CD4-positive, alpha-beta memory T cell (primary cell): ENCODE data around the gene TPCN1. TPM values are rescaled to one million over a fixed set of nuclear protein-coding genes. Genes with fewer than 3 reads are reported as not detected.

Experiments used
- CTCF ChIA-PET: fragments of 350-600 bp; sonication (Branson Sonifier 250); formaldehyde crosslinking; loops from one replicate; lab custom pipeline; 2021; ENCODE audit warnings: inconsistent platforms; ENCODE audit not compliant: partially characterized antibody; lab: Charles Lee
- POLR2A ChIA-PET: fragments of 350-600 bp; sonication (Branson Sonifier 250); formaldehyde crosslinking; loops from one replicate; lab custom pipeline; 2021; ENCODE audit not compliant: partially characterized antibody; lab: Charles Lee
- DNase-seq, 5 donors: peaks; one replicate each; pipeline versions ENCODE4 v3.0.0 to v3.0.0-alpha.2; 2020 to 2022; ENCODE audit warnings: mixed read lengths in 1 of 5
- H3K27ac ChIP-seq: one replicate; pipeline ENCODE4 v1.7.0; 2013; ENCODE audit warnings: low read depth, low read length
- H3K27me3 ChIP-seq: 2 replicates; pipeline ENCODE4 v1.7.0; 2013; ENCODE audit warnings: mild to moderate bottlenecking, low read length, moderate library complexity; ENCODE audit not compliant: insufficient read depth
- H3K36me3 ChIP-seq: 2 replicates; pipeline ENCODE4 v1.7.0; 2013; ENCODE audit warnings: mild to moderate bottlenecking, low read length, moderate library complexity; ENCODE audit not compliant: insufficient read depth
- H3K4me1 ChIP-seq: 2 replicates; pipeline ENCODE4 v1.7.0; 2013; ENCODE audit warnings: mild to moderate bottlenecking, low read length, moderate library complexity; ENCODE audit not compliant: insufficient read depth
- H3K4me3 ChIP-seq, 2 donors: one replicate each; pipeline ENCODE4 v1.7.0; 2013; ENCODE audit warnings: low read length in 2 of 2, mild to moderate bottlenecking in 1 of 2
- H3K9me3 ChIP-seq, 2 donors: one replicate each; pipeline ENCODE4 v1.7.0; 2013; ENCODE audit warnings: low read length in 2 of 2, control low read depth in 1 of 2; ENCODE audit not compliant: control insufficient read depth in 1 of 2
- H3K27ac Mint-ChIP-seq, 7 donors: one replicate each; pipeline ENCODE4 v1.8.0; 2020 to 2021; ENCODE audit warnings: mixed read lengths in 7 of 7, mild to moderate bottlenecking in 6 of 7, inconsistent platforms in 3 of 7, moderate library complexity in 3 of 7
- H3K27me3 Mint-ChIP-seq, 2 donors: one replicate each; pipeline ENCODE4 v1.8.0; 2020 to 2021; ENCODE audit warnings: mixed read lengths in 2 of 2
- H3K36me3 Mint-ChIP-seq, 2 donors: one replicate each; pipeline ENCODE4 v1.8.0; 2020 to 2021; ENCODE audit warnings: mixed read lengths in 2 of 2, inconsistent platforms in 1 of 2, mild to moderate bottlenecking in 1 of 2
- H3K4me1 Mint-ChIP-seq, 4 donors: one replicate each; pipeline ENCODE4 v1.8.0; 2020 to 2021; ENCODE audit warnings: mixed read lengths in 4 of 4, mild to moderate bottlenecking in 1 of 4
- H3K4me3 Mint-ChIP-seq, 8 donors: one replicate each; pipeline ENCODE4 v1.8.0; 2020 to 2021; ENCODE audit warnings: mixed read lengths in 8 of 8, mild to moderate bottlenecking in 7 of 8, moderate library complexity in 6 of 8, inconsistent platforms in 3 of 8
- H3K9me3 Mint-ChIP-seq, 8 donors: one replicate each; pipeline ENCODE4 v1.8.0; 2020 to 2021; ENCODE audit warnings: mixed read lengths in 8 of 8, mild to moderate bottlenecking in 5 of 8, inconsistent platforms in 3 of 8, moderate library complexity in 1 of 8
- intact Hi-C: fragments of 100-400 bp; cut with micrococcal nuclease; formaldehyde crosslinking; loops from one replicate; pipeline ENCODE4 v1.15.1; 2023
- polyA plus RNA-seq, 2 donors: library from polyadenylated mRNA; unstranded; fragments of 300-500 nt; fragmentation: Illumina TruSeq; gene quantifications; one replicate each; pipeline ENCODE4 v1.2.3, GENCODE V29; 2021
- total RNA-seq, 2 experiments: library from RNA; stranded (reverse); gene quantifications; one replicate each; pipeline ENCODE4 v1.2.3, GENCODE V29; 2021

The TPCN1 gene
- total and polyA plus RNA-seq, 4 experiments from 2014 or later, result 8.5 to 94.2 (median 49.9) TPM

GRCh38 chr12:113239811-113240331, 18.6 kb downstream of the TPCN1 start:
- intact Hi-C loops, result no loop called here
- Mint-ChIP-seq H3K9me3 (no peaks in the 10 kb centered on the region), H3K4me3 (no peak overlapping the region), H3K36me3 (peaks cover 37 to 38% of the 10 kb centered on the region in 2 donors), H3K27me3 (no peaks in the 10 kb centered on the region), H3K4me1 (peaks cover 12 to 31% (median 17%) of the 10 kb centered on the region in 4 donors), H3K27ac (no peak overlapping the region)
- POLR2A ChIA-PET, result interaction anchor here (0.6 kb wide), 1 partner anchor 34 kb away, joined by 3 read pairs; no protein-coding TSS in a partner anchor
- Histone ChIP-seq H3K4me1 (no peaks in the 10 kb centered on the region), H3K36me3 (peaks cover 17% of the 10 kb centered on the region), H3K9me3 (no peaks in the 10 kb centered on the region), H3K27me3 (no peaks in the 10 kb centered on the region), H3K4me3 (no peak overlapping the region), H3K27ac (no peak overlapping the region)
- no peak for DNase-seq
- CTCF ChIA-PET, result interaction anchor here (0.9 to 1.8 kb wide), 3 partner anchors 9 to 34 kb away, joined by 3 to 4 read pairs (median 3); no protein-coding TSS in a partner anchor

DNA sequence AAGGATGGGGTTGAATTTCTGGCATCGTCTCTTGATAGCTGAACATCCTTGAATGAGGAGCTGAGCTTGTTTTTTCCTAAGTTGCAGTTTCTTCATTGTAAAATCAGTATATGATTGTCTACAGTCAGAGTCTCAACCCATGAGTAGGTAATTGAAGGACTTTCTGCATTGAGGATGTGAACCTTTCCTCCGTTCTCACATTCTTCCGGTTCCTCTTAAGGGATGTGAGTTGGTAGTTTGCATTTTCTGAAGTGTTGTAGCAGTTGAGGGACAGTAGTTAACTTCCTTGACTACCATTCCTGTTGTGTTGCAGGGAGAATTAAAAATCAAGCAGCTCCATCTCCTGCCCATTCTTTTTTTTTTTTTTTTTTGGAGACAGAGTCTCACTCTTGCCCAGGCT, 19.1 kb downstream of the TPCN1 start:
- peaks cover 17% of the 10 kb centered on the region for H3K36me3 ChIP-seq
- Mint-ChIP-seq H3K9me3 (no peaks in the 10 kb centered on the region), H3K36me3 (peaks cover 37 to 38% of the 10 kb centered on the region in 2 donors), H3K4me3 (no peak overlapping the region), H3K27ac (no peak overlapping the region), H3K4me1 (peaks cover 12 to 30% (median 17%) of the 10 kb centered on the region in 4 donors), H3K27me3 (no peaks in the 10 kb centered on the region)
- H3K9me3 ChIP-seq, result no peaks in the 10 kb centered on the region
- POLR2A ChIA-PET, result no interaction called here
- no peak overlapping the region for H3K4me3 ChIP-seq
- DNase-seq, result no peak
- CTCF ChIA-PET, result interaction anchor here (1.2 to 1.8 kb wide), 2 partner anchors 17 to 34 kb away, joined by 3 to 4 read pairs; no protein-coding TSS in a partner anchor
- H3K4me1 ChIP-seq, result no peaks in the 10 kb centered on the region
- intact Hi-C loops, result no loop called here
- no peak overlapping the region for H3K27ac ChIP-seq
- no peaks in the 10 kb centered on the region for H3K27me3 ChIP-seq

DNA sequence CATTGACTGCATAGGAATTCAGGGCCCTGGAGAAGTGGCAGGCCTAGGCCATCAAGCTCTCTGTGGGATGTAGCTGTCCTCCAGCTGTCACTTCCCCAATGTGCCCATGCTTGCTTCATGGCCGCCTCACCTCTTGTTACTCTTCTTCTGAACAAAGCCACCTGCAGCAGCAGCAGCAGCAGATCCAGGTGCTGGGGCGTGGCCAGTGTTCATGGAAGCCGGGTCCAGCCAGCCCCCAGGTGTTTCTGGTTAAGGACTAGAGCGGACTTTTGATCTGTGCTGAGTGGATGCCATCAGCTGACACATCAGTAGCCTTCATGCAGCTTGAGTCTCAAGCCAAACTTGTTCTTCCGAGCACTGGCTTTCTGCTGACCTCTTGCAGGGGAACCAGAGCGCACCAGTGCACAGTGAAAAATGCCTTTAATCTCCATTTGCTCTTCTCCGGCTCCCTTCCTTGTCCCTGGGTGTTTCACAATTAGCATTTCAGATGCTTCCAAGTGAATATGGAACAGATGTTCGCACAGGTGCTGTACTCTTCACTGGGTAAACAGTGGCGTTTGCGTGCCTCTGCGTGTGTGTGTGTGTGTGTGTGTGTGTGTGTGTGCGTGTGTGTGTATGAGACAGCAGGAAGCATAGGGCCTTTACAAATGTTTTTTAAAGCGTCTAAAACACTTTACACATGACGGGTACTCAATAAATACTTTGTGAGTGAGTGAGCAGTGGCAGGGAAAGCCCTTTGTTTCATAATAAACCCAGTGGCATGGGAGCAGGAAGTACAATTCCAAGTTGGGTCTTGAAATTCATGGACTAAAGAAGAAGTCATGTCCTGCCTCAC, 20.1 kb downstream of the TPCN1 start:
- H3K4me1 Mint-ChIP-seq, result peaks cover 12 to 25% (median 16%) of the 10 kb centered on the region in 4 donors
- Histone ChIP-seq H3K9me3 (no peaks in the 10 kb centered on the region), H3K27me3 (no peaks in the 10 kb centered on the region), H3K36me3 (peaks cover 25% of the 10 kb centered on the region), H3K4me3 (no peak overlapping the region), H3K4me1 (no peaks in the 10 kb centered on the region), H3K27ac (no peak overlapping the region)
- H3K36me3 Mint-ChIP-seq, result peaks cover 39 to 43% of the 10 kb centered on the region in 2 donors
- H3K27ac Mint-ChIP-seq, result peak overlapping the region in 1 of 7 donors; percentile 53
- DNase-seq, result no peak
- ChIA-PET CTCF (interaction anchor here (1.2 to 1.8 kb wide), 2 partner anchors 19 to 35 kb away, joined by 3 to 4 read pairs; no protein-coding TSS in a partner anchor), POLR2A (no interaction called here)
- no peak overlapping the region for H3K4me3 Mint-ChIP-seq
- H3K9me3 Mint-ChIP-seq, result no peaks in the 10 kb centered on the region
- no peaks in the 10 kb centered on the region for H3K27me3 Mint-ChIP-seq
- intact Hi-C loops, result no loop called here

- ChIA-PET POLR2A (no interaction called here), CTCF (no interaction called here)
- Histone ChIP-seq H3K4me3 (no peak overlapping the region), H3K4me1 (no peaks in the 10 kb centered on the region), H3K36me3 (peaks cover 30% of the 10 kb centered on the region), H3K27ac (no peak overlapping the region), H3K9me3 (no peaks in the 10 kb centered on the region), H3K27me3 (no peaks in the 10 kb centered on the region)
- intact Hi-C loops, result no loop called here
- no peak for DNase-seq
- H3K36me3 Mint-ChIP-seq, result peaks cover 39 to 46% of the 10 kb centered on the region in 2 donors
- no peak overlapping the region for H3K27ac Mint-ChIP-seq
- peaks cover 10 to 25% (median 15%) of the 10 kb centered on the region in 4 donors for H3K4me1 Mint-ChIP-seq
- no peaks in the 10 kb centered on the region for H3K27me3 Mint-ChIP-seq
- H3K9me3 Mint-ChIP-seq, result no peaks in the 10 kb centered on the region
- H3K4me3 Mint-ChIP-seq, result no peak overlapping the region
Observed at GRCh38 chr12:113242026-113242418, 20.8 kb downstream of the TPCN1 start.

DNA sequence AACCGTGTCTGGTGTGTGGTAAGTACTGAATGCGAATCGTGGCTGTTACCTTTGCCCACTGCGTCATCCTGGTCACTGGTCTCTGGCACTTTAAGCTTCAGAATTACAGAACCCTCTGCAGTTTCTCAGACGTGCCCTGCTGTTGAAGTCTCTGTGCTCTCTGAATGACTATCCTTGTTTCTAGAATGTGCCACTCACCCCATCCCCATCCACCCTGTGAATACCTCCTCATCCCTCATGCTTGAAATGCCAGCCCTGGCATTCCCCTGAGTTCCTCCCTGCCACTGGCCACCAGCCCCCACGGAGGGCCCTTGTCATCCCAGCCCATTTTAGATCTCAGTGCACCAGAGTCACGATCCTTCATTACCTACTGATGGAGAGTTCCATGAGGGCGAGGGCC, 21.3 kb downstream of the TPCN1 start:
- H3K9me3 Mint-ChIP-seq, result no peaks in the 10 kb centered on the region

DNA sequence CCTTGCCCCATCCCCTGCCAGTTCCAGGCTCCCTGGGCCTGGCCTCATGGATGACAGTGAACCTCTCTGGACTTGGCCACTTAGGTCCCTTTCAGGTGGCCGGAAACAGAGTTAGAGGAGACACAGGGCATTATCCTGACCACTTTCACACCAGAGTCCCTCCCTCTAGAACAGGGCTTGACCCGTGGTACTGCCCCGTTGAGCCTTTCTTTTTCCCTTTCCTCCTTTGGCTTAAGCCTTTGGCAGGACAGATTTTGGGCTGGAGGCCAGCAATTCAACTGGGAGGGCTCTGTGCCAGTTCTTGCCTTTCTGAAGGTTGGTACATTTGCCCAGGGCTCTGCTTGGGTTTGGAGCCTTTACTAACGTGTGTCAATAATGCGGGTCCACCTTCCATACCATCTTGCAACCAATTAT, 22.8 kb downstream of the TPCN1 start:
- H3K4me3 ChIP-seq, result no peak overlapping the region
- no peaks in the 10 kb centered on the region for H3K4me1 ChIP-seq
- Mint-ChIP-seq H3K4me3 (peak overlapping the region in 1 of 8 donors; percentile 17), H3K9me3 (no peaks in the 10 kb centered on the region), H3K4me1 (peaks cover 9 to 25% (median 15%) of the 10 kb centered on the region in 4 donors), H3K36me3 (peaks cover 50 to 51% of the 10 kb centered on the region in 2 donors), H3K27ac (peak overlapping the region in 3 of 7 donors; percentile 46 to 64 (median 59)), H3K27me3 (no peaks in the 10 kb centered on the region)
- H3K9me3 ChIP-seq, result no peaks in the 10 kb centered on the region
- intact Hi-C loops, result no loop called here
- ChIA-PET CTCF (no interaction called here), POLR2A (no interaction called here)
- H3K36me3 ChIP-seq, result peaks cover 35% of the 10 kb centered on the region
- H3K27me3 ChIP-seq, result no peaks in the 10 kb centered on the region
- no peak for DNase-seq
- no peak overlapping the region for H3K27ac ChIP-seq

More for the DNA sequence above, 21.3 kb downstream of the TPCN1 start:
- Mint-ChIP-seq H3K27me3 (no peaks in the 10 kb centered on the region), H3K36me3 (peaks cover 39 to 47% of the 10 kb centered on the region in 2 donors), H3K27ac (peak overlapping the region in 2 of 7 donors; percentile 29 to 47), H3K4me1 (peaks cover 10 to 25% (median 15%) of the 10 kb centered on the region in 4 donors), H3K4me3 (no peak overlapping the region)
- ChIA-PET POLR2A (no interaction called here), CTCF (no interaction called here)
- Histone ChIP-seq H3K9me3 (no peaks in the 10 kb centered on the region), H3K4me3 (no peak overlapping the region), H3K27ac (no peak overlapping the region), H3K36me3 (peaks cover 35% of the 10 kb centered on the region), H3K27me3 (no peaks in the 10 kb centered on the region), H3K4me1 (no peaks in the 10 kb centered on the region)
- intact Hi-C loops, result no loop called here
- no peak for DNase-seq

DNA sequence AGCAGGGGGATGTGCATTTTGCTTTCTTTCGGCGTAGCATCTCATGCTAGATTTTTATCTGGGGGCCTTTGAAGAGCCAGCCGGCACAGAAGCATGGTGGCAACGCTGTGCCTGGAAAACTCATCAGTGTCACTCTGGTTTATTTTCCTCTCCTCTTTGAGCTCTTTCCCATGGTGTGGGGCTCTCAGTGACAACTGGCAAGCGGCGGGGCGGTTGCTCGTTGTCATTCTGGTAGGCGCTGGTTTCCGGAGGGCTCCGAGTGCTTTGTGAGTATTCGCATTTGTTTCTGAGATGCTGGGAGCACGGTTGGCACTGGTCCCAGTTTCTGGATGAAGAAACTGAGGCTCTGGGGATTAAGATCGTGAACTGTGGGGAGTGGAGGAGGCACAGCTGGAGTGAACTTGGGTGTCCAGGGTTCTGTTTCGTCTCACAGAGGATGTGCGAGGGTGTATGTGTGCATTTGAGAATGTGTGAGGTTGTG, 23.3 kb downstream of the TPCN1 start:
- Mint-ChIP-seq H3K36me3 (peaks cover 47 to 51% of the 10 kb centered on the region in 2 donors), H3K9me3 (no peaks in the 10 kb centered on the region), H3K27me3 (no peaks in the 10 kb centered on the region), H3K4me1 (peaks cover 7 to 21% (median 14%) of the 10 kb centered on the region in 4 donors), H3K27ac (peak overlapping the region in 4 of 7 donors; percentile 36 to 69 (median 53)), H3K4me3 (peak overlapping the region in 3 of 8 donors; percentile 17 to 48 (median 35))
- H3K9me3 ChIP-seq, result no peaks in the 10 kb centered on the region
- intact Hi-C loops, result no loop called here
- no peak for DNase-seq
- ChIA-PET CTCF (no interaction called here), POLR2A (no interaction called here)
- H3K27ac ChIP-seq, result no peak overlapping the region
- H3K27me3 ChIP-seq, result no peaks in the 10 kb centered on the region
- H3K4me1 ChIP-seq, result no peaks in the 10 kb centered on the region
- H3K4me3 ChIP-seq, result no peak overlapping the region
- H3K36me3 ChIP-seq, result peaks cover 38% of the 10 kb centered on the region
